GM15510 (cell line): ENCODE measurements around the gene SLC14A1.

Source experiments
- POLR2A ChIP-seq: IDR thresholded peaks from 3 replicates; pipeline ENCODE4 v1.6.1; 2011; ENCODE audit warnings: borderline replicate concordance; ENCODE audit not compliant: insufficient read length; ENCODE audit errors: extremely low read depth

Gene SLC14A1

DNA sequence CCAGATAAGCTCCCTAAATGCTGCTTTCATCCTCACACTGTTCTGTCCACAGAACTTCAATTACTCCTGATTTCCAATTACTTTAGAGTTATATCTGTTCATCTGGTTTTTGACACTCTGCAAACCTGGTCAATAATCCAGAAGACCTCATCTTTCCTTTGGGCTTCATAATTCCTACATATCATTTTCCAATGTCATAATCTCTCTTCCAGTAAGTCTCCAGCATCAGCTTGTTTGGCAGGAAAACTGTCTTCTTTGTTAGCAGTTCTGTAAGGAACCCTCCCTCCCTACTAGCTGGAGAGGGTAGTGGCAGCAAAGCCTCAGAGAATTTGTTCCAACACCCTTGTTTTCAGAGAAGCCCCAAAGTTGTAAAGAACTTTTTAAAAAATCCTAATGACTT, 11.9 kb upstream of the SLC14A1 start:
- TF ChIP-seq POLR2A: no peak

- no peak for TF ChIP-seq POLR2A
Observed at GRCh38 chr18:45713239-45713638, 10.7 kb upstream of the SLC14A1 start.

- TF ChIP-seq POLR2A: no peak
Observed at GRCh38 chr18:45715212-45715780, 8.7 kb upstream of the SLC14A1 start.

DNA sequence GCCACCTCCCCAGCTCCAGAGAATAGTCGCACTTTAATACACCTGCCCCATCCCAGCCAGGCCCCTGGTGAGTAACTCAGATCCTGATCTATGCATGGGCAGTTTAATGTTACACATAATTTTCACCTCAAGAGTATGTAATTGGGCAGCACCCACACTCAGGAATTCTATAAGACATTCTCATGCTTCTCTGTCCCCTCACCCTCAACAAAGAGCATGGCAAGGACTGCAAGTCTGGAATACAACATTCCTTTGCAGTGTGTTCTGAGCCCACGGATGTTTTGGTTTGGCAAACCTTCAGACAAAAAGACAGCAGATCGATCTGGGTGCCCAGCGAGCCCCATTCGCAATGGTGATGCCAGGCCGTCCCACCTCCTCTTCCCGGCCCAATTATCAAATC, 4.9 kb upstream of the SLC14A1 start:
- TF ChIP-seq POLR2A: no peak

DNA sequence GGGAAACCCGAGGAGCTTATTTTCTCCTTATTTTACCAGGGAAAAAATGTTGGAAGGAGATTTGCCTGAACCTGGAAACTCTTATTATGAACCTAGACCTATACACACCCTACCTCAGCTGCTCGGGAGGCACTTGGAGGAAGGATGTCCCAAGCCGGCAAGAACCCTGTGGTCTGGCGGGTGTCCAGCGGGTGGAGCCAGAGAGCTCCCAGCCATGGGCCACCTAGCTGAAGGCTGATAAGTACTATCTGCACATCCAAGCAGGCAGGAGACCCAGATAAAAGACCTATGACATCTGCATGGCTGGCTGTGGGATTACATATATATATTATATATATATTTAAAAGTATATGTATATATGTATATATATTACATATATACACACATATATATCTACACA, 1.1 kb upstream of the SLC14A1 start:
- TF ChIP-seq POLR2A: no peak

GRCh38 chr18:45724601-45725000, 620 bp downstream of the SLC14A1 start:
- no peak for TF ChIP-seq POLR2A

DNA sequence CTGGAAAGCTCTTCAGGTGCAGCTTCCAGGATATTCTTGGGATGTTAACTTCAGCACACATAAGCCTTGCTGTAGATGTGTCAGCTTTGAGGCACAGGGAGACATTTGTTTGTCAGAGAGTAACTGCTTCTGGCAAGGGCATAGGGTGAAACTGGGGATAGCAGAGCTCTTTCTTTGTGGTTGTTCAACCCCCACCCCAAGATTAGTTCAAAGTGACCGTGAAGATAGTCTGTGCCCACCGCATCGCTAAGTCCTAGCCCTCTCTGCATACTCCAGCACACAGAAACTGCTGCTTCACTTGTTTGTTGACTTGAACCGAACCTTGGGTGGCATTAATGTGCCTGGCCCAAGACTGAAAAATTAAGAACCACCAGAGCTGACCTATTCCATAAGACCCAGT, 1.4 kb downstream of the SLC14A1 start:
- no peak for TF ChIP-seq POLR2A

DNA sequence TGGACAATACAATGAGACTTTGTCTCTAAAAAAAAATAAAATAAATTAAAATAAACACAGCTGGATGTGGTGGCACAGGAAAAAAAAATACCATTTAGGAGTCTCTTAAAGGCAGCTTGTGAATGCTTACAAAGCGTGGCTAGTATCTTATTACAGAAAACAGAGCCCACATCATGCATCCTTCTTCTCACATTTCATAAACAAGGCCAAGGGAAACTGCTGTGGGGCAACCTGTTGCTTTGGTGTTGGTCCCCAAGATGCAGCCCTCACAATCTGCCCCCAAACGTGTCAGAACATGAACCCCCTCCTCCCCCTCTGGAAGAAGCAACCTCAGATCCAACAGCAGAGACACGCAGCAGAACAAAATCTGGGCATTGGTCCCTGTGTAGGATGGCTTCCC, 2.6 kb downstream of the SLC14A1 start:
- TF ChIP-seq POLR2A: no peak

DNA sequence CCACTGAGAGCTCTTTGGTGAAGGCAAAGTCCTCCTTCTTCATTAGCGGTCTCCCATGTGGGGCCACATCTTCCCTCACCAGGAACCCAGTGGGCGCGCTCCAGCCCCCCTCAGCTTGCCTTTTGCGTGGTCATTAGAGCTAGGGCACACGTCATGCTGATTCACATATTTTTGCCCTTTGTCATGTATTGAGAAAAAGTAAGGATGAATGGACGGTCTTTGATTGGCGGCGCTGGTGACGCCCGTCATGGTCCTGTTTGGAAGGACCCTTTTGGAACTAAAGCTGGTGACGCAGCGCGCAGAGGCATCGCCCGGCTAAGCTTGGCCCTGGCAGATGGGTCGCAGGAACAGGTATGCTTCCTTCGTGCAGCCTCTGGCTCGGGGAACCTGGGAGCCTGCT, 3.1 kb downstream of the SLC14A1 start:
- no peak for TF ChIP-seq POLR2A

DNA sequence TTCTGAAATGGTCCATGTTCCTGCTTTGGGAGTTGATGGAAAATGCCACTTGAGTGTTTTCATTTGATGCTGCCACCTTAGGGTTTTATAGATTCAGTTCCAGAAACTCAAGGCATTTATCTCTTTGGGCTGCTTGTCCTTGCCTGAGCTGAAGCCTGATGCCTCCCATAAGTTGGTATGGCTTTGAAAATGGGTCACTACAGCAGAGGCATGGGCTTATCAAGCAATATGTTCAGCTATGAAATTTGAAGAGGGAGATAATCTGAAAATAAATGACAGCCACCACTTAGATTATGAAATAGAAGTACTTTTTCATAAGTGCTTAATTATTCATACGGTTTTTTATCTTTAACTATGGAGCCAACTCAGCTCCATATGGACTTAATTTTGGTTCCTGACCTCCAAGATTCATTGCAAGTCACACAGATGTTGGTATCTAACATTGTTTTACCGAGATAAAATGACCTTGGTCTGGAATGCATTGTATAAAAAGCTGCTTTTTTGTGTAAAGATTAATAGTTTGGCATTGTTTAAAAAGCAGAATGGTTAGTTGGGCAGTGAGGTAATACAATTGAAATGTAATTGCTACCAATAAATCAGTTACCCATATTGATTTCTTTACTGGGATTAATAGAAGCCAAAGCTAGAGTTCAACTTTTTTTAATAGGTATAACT, 4.5 kb downstream of the SLC14A1 start:
- TF ChIP-seq POLR2A: no peak

GRCh38 chr18:45730832-45731575, 7.0 kb downstream of the SLC14A1 start:
- TF ChIP-seq POLR2A: no peak

GRCh38 chr18:45731716-45732115, 7.7 kb downstream of the SLC14A1 start:
- no peak for TF ChIP-seq POLR2A

DNA sequence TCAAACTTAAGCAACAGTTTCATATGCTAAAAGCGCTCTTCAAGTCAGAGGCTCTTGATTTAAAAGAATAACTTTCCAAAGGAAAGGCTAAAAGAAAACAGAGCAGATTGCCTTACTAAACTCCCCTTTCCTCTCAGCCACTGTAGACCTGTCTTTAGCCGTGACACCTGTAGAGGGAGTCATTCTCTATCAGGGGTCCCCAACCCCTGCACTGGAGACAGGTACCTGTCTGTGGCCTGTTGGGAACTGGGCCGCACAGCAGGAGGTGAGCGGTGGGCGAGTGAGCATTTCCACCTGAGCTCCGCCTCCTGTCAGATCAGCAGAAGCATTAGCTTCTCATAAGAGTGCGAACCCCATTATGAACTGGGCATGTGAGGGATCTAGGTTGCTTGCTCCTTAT, 9.6 kb downstream of the SLC14A1 start:
- no peak for TF ChIP-seq POLR2A

DNA sequence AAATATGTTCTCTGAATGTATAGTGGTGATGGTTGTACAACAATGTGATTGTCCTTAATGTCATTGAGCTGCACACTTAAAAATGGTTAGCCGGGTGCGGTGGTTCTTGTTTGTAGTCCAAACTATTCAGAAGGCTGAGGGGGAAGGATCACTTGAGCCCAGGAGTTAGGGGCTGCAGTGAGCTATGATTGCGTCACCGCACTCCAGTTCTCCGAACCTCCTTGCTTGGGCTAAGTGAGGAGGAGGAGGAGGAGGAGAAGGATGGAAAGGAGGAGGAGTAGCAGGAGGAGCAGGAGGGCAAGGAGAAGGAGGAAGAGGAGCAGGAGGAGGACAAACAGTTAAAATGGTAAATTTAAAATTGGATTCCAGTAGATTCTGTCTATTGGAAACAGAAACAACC, 10.5 kb downstream of the SLC14A1 start:
- no peak for TF ChIP-seq POLR2A

GRCh38 chr18:45734944-45735343, 11.0 kb downstream of the SLC14A1 start:
- no peak for TF ChIP-seq POLR2A

DNA sequence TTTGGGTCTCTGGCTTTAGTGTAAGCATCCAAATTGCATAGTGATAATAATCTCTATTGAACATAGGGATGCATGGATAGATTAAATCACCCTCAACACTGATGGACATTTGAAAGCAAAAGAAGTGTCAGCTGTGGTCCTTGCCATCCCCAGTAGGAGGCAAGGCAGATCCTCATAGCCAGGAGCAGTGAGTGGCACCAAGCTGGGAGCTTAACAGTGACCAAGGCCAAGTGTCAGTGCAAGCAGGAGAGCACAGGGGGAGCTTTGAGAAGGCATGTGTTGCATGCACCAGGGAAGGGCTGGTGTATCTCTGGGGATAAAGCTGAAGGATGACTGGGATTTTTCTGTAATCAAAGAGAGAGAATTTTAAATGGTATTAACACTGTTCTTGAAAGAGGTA, 14.7 kb downstream of the SLC14A1 start:
- no peak for TF ChIP-seq POLR2A
